GM18498 (cell line): ENCODE measurements around the gene TCF7L2.

Experiments used
- ATAC-seq: cut with Tn5 transposase; IDR thresholded peaks from one replicate; pipeline ENCODE4 v1.9.1; 2021; ENCODE audit warnings: mild to moderate bottlenecking, moderate library complexity; ENCODE audit not compliant: unreplicated experiment

The TCF7L2 gene

GRCh38 chr10:113175176-113175575, 225.1 kb downstream of the TCF7L2 start:
- ATAC-seq: no peak

- ATAC-seq: no peak
Measured at GRCh38 chr10:113175756-113176651, 226.0 kb downstream of the TCF7L2 start.

GRCh38 chr10:113176652-113177155, 226.7 kb downstream of the TCF7L2 start:
- no peak for ATAC-seq

GRCh38 chr10:113177156-113177935, 227.3 kb downstream of the TCF7L2 start:
- ATAC-seq: no peak

- ATAC-seq: no peak
Measured at GRCh38 chr10:113177936-113178335, 227.9 kb downstream of the TCF7L2 start.

- ATAC-seq: no peak
Measured at GRCh38 chr10:113178771-113179170, 228.7 kb downstream of the TCF7L2 start.

- ATAC-seq: no peak
Measured at GRCh38 chr10:113179265-113179664, 229.2 kb downstream of the TCF7L2 start.

- no peak for ATAC-seq
Measured at GRCh38 chr10:113179966-113180365, 229.9 kb downstream of the TCF7L2 start.

GRCh38 chr10:113180401-113181154, 230.5 kb downstream of the TCF7L2 start:
- ATAC-seq: no peak

- ATAC-seq: no peak
Measured at GRCh38 chr10:113182154-113182553, 232.1 kb downstream of the TCF7L2 start.

- no peak for ATAC-seq
Measured at GRCh38 chr10:113183573-113183972, 233.5 kb downstream of the TCF7L2 start.

- no peak for ATAC-seq
Measured at GRCh38 chr10:113187063-113187777, 237.2 kb downstream of the TCF7L2 start.

- ATAC-seq: no peak
Measured at GRCh38 chr10:113199459-113199858, 249.4 kb downstream of the TCF7L2 start.

- ATAC-seq: no peak
Measured at GRCh38 chr10:113202011-113202410, 252.0 kb downstream of the TCF7L2 start.

- no peak for ATAC-seq
Measured at GRCh38 chr10:113207924-113208323, 257.9 kb downstream of the TCF7L2 start.

GRCh38 chr10:113213035-113213434, 263.0 kb downstream of the TCF7L2 start:
- ATAC-seq: no peak

- no peak for ATAC-seq
Measured at GRCh38 chr10:113214331-113214730, 264.3 kb downstream of the TCF7L2 start.

GRCh38 chr10:113216102-113216501, 266.1 kb downstream of the TCF7L2 start:
- no peak for ATAC-seq
